Measurements from ENCODE around the gene RPAP2. TPM values are rescaled to one million over a fixed set of nuclear protein-coding genes. Genes with fewer than 3 reads are reported as not detected.

RPAP2 gene
- polyA plus RNA-seq, 2 of the 4 experiments (the other 2 are of a cell fraction) = 5.8 to 18.5 TPM

DNA sequence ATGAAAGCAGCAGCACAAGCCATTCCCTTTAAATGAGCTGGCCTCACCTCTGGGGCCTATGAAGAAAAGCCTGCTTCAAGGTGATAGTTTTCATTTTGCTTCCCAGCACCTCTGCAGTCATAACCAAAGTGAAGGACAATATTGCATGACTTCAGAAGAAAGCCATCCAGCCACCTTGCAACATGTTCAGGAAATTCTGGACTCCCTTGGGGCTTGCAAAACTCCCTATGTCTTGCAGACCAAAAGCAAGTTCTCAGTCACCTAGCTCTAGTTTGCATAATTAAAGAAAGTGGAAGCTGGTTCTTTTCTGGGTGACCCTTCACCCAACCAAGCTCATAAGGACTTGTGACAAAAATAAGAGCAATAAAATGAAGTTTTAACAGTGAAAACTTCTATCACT is 100.2 kb downstream of the RPAP2 start:
- TF ChIP-seq RAD21 (conservative IDR thresholded peaks at IDR 0.05 in 1 of 2, IDR thresholded peaks at IDR 0.05 in 1 of 2) (no peak), HOXB5 (CRISPR knock-in tag; IDR thresholded peaks at IDR 0.05) (no peak), KDM1A (IDR thresholded peaks at IDR 0.05; ENCODE audit: low read depth) (no peak), HEYL (CRISPR knock-in tag; IDR thresholded peaks at IDR 0.05) (no peak), NR3C1 (IDR thresholded peaks at IDR 0.05) (no peak), CBX2 (IDR thresholded peaks at IDR 0.05; ENCODE audit: borderline replicate concordance, low read depth) (no peak), CBX8 (IDR thresholded peaks at IDR 0.05) (no peak), EHF (CRISPR knock-in tag; IDR thresholded peaks at IDR 0.05) (no peak)
- Histone ChIP-seq H3K9me3 (peaks cover 20% of the 10 kb centered on the region), H3K4me1 (no peaks in the 10 kb centered on the region), H3K4me2 (no peak overlapping the region), H3K27ac (no peak overlapping the region), H3K4me3 (no peak overlapping the region)
- ChIA-PET POLR2A (no interaction called here), CTCF (no interaction called here)
- no peak for DNase-seq (ENCODE audit: low read depth in 1 of 2, low spot score in 1 of 2)
- FAIRE-seq = no peak
- no peak for ATAC-seq

DNA sequence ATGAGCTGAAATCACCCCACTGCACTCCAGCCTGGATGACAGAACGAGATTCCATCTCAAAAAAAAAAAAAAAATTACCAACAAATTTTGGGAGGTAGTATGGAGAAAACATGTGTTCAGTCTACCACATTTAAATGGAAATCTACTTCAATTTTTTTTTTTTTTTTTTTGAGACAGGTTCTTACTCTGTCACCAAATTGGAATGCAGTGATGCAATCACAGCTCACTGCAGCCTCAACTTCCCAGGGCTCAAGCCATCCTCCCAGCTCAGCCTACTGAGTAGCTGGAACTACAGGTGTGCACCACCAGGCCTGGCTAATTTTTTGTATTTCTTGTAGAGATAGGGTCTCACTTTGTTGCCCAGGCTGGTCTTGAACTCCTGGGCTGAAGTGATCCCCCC is 105.8 kb downstream of the RPAP2 start:
- FAIRE-seq (no peak), ATAC-seq (no peak), DNase-seq (ENCODE audit: low read depth in 1 of 2, low spot score in 1 of 2) (no peak)
- no peaks in the 10 kb centered on the region for H3K4me1 ChIP-seq
- 4% methylated on average over 1 of the region's 1 CpG for WGBS (ENCODE audit: missing lambda C conversion rate)
- ChIA-PET POLR2A (no interaction called here), CTCF (no interaction called here)
- H3K4me2 ChIP-seq = no peak overlapping the region
- H3K4me3 ChIP-seq = no peak overlapping the region
- TF ChIP-seq NPAS2 (CRISPR knock-in tag; IDR thresholded peaks at IDR 0.05; ENCODE audit: borderline replicate concordance) (no peak), CHD4 (IDR thresholded peaks at IDR 0.05; ENCODE audit: borderline replicate concordance) (no peak), GATA3 (IDR thresholded peaks at IDR 0.05; ENCODE audit: borderline replicate concordance) (no peak), NR3C1 (IDR thresholded peaks at IDR 0.05) (no peak), ZNF302 (CRISPR knock-in tag; IDR thresholded peaks at IDR 0.05) (no peak), TP53 (CRISPR knock-in tag; IDR thresholded peaks at IDR 0.05) (no peak), SMC3 (IDR thresholded peaks at IDR 0.05) (no peak), HEYL (CRISPR knock-in tag; IDR thresholded peaks at IDR 0.05) (no peak)
- TF ChIP-seq, protein P1, sequence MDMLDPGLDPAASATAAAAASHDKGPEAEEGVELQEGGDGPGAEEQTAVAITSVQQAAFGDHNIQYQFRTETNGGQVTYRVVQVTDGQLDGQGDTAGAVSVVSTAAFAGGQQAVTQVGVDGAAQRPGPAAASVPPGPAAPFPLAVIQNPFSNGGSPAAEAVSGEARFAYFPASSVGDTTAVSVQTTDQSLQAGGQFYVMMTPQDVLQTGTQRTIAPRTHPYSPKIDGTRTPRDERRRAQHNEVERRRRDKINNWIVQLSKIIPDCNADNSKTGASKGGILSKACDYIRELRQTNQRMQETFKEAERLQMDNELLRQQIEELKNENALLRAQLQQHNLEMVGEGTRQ (IDR thresholded peaks at IDR 0.05) = no peak
- peaks cover 18% of the 10 kb centered on the region for H3K9me3 ChIP-seq
- no peak overlapping the region for H3K27ac ChIP-seq

DNA sequence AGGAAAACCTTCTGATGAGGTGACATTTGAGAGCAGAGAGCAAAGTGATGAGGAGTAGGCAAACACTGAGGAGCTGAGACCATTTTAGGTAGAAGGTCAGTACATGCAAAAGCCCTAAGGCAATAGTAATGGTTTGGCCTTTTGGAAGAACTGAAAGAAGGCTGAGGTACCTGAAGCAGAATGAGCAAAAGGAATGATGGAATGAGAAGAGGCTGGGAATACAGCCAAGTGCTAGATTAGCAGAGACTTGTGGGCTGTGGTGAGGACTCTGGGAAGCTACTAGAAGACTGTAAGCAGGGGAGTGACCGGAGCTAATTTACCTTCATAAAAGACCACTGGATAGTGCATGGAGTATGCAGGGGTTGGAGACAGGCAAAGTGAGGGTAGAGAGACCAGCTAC is 110.0 kb downstream of the RPAP2 start:
- no peaks in the 10 kb centered on the region for H3K4me1 ChIP-seq
- WGBS (ENCODE audit: missing lambda C conversion rate) = 95% methylated on average over 1 of the region's 1 CpG
- TF ChIP-seq ESRRA (IDR thresholded peaks at IDR 0.05; ENCODE audit: borderline replicate concordance, low read length) = no peak
- no peak for TF ChIP-seq HOXB13 (CRISPR knock-in tag; IDR thresholded peaks at IDR 0.05; ENCODE audit: low read depth)
- no peak for TF ChIP-seq NFE2L2 (conservative IDR thresholded peaks at IDR 0.05; ENCODE audit: low read length)
- TF ChIP-seq ZFP36 (IDR thresholded peaks at IDR 0.05; ENCODE audit: borderline replicate concordance, partially characterized antibody) = no peak
- TF ChIP-seq KDM5A (IDR thresholded peaks at IDR 0.05) = no peak
- TF ChIP-seq CBX8 (IDR thresholded peaks at IDR 0.05) = no peak
- no peak for TF ChIP-seq CHD2 (IDR thresholded peaks at IDR 0.05; ENCODE audit: low read length, partially characterized antibody)
- TF ChIP-seq HOXA7 (CRISPR knock-in tag; IDR thresholded peaks at IDR 0.05) = no peak
- TF ChIP-seq MAZ (IDR thresholded peaks at IDR 0.05; ENCODE audit: borderline replicate concordance, low read depth, low read length) = no peak
- TF ChIP-seq HOXB5 (CRISPR knock-in tag; IDR thresholded peaks at IDR 0.05) = no peak
- no peak for TF ChIP-seq GATA3 (IDR thresholded peaks at IDR 0.05; ENCODE audit: borderline replicate concordance)
- TF ChIP-seq MYC (IDR thresholded peaks at IDR 0.05; ENCODE audit: borderline replicate concordance, low read length) = no peak
- TF ChIP-seq SMC3 (IDR thresholded peaks at IDR 0.05) = no peak
- TF ChIP-seq, protein P2, sequence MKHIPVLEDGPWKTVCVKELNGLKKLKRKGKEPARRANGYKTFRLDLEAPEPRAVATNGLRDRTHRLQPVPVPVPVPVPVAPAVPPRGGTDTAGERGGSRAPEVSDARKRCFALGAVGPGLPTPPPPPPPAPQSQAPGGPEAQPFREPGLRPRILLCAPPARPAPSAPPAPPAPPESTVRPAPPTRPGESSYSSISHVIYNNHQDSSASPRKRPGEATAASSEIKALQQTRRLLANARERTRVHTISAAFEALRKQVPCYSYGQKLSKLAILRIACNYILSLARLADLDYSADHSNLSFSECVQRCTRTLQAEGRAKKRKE (CRISPR knock-in tag; IDR thresholded peaks at IDR 0.05; ENCODE audit: low read depth) = no peak
- TF ChIP-seq BCL3 (IDR thresholded peaks at IDR 0.05) = no peak
- TF ChIP-seq KDM1A (IDR thresholded peaks at IDR 0.05; ENCODE audit: low read depth) = no peak
- H3K27ac ChIP-seq = no peak overlapping the region
- ATAC-seq (no peak), DNase-seq (ENCODE audit: low read depth in 1 of 2, low spot score in 1 of 2) (no peak), FAIRE-seq (no peak)
- peaks cover 4% of the 10 kb centered on the region; the same call in 1 of the 3 replicates for H3K9me3 ChIP-seq
- ChIA-PET POLR2A (no interaction called here), CTCF (no interaction called here)
- no peak overlapping the region for H3K4me2 ChIP-seq
- no peak overlapping the region for H3K4me3 ChIP-seq
